Natural killer cell (primary cell): ENCODE results near the gene F13B. TPM values are rescaled to one million over a fixed set of nuclear protein-coding genes. Genes with fewer than 3 reads are reported as not detected.
"Not testable (repeated sequence)": the region's sequence is repeated elsewhere in the genome, so short reads cannot be mapped to it uniquely, and the experiment has no call there.

Experiments
- ATAC-seq, 3 donors: fragments of 150-1000 bp in 2 of 3; fragments of 200-7000 bp in 1 of 3; cut with Tn5 transposase; 1 replicate in 1 of 3; 2 replicates in 2 of 3; pipeline ENCODE4 v1.10.0; 2021; ENCODE audit warnings: mild to moderate bottlenecking in 2 of 3, moderate library complexity in 2 of 3
- DNase-seq, 2 donors: peaks; one replicate each; pipeline versions ENCODE4 v3.0.0 to v3.0.0-alpha.2; 2013 to 2021; ENCODE audit warnings: mixed read lengths in 1 of 2
- H3K27ac ChIP-seq: one replicate; pipeline ENCODE4 v1.5.1; 2013; ENCODE audit warnings: mild to moderate bottlenecking, low read length
- H3K27me3 ChIP-seq: one replicate; pipeline ENCODE4 v1.6.1; 2013; ENCODE audit warnings: low read length; ENCODE audit not compliant: control insufficient read depth, insufficient read depth
- H3K36me3 ChIP-seq: one replicate; pipeline ENCODE4 v1.6.1; 2013; ENCODE audit warnings: low read length; ENCODE audit not compliant: control insufficient read depth, insufficient read depth
- H3K4me1 ChIP-seq: one replicate; pipeline ENCODE4 v1.6.1; 2013; ENCODE audit warnings: low read length; ENCODE audit not compliant: control insufficient read depth, insufficient read depth
- H3K4me3 ChIP-seq: one replicate; pipeline ENCODE4 v1.5.1; 2013; ENCODE audit warnings: low read length
- H3K9me3 ChIP-seq: one replicate; pipeline ENCODE4 v1.6.1; 2013; ENCODE audit warnings: low read length; ENCODE audit not compliant: control insufficient read depth, insufficient read depth
- H3K27ac Mint-ChIP-seq, 2 donors: one replicate each; pipeline ENCODE4 v1.8.0; 2022; ENCODE audit warnings: mild to moderate bottlenecking in 2 of 2, mixed read lengths in 2 of 2, moderate library complexity in 1 of 2
- H3K27me3 Mint-ChIP-seq, 2 donors: one replicate each; pipeline ENCODE4 v1.8.0; 2022; ENCODE audit warnings: low read depth in 2 of 2, mixed read lengths in 2 of 2
- H3K36me3 Mint-ChIP-seq: one replicate; pipeline ENCODE4 v1.8.0; 2022; ENCODE audit warnings: mixed read lengths
- H3K4me1 Mint-ChIP-seq, 2 donors: one replicate each; pipeline ENCODE4 v1.8.0; 2022; ENCODE audit warnings: mixed read lengths in 2 of 2
- H3K4me3 Mint-ChIP-seq: one replicate; pipeline ENCODE4 v1.8.0; 2022; ENCODE audit warnings: mild to moderate bottlenecking, moderate library complexity, mixed read lengths
- H3K9me3 Mint-ChIP-seq, 2 donors: one replicate each; pipeline ENCODE4 v1.8.0; 2022; ENCODE audit warnings: mixed read lengths in 2 of 2
- CTCF ChIP-seq: fragments of 200-600 bp; IDR thresholded peaks from one replicate; pipeline ENCODE4 v1.8.0; 2022; ENCODE audit warnings: antibody characterized with exemption
- WGBS: methylation state at CpG from one replicate; pipeline ENCODE4 v1.1.7; 2013; ENCODE audit warnings: missing lambda C conversion rate; ENCODE audit not compliant: insufficient coverage; 5-methylcytosine and 5-hydroxymethylcytosine counted together
- intact Hi-C: fragments of 100-400 bp; cut with micrococcal nuclease; formaldehyde crosslinking; loops from one replicate; pipeline ENCODE4 v1.14.2; 2022
- total RNA-seq, 4 donors: library from RNA; stranded (reverse); fragments of 120-200 nt in 1 of 4; gene quantifications; one replicate each; pipeline versions ENCODE4 v1.2.3 to v1.2.4, GENCODE V29; 2013 to 2022

The F13B gene
- total RNA-seq, 3 donors from 2014 or later (not counting 1 experiment from before 2014, with no cell fraction given), result not detected

GRCh38 chr1:197003132-197003531, 63.9 kb downstream of the F13B start:
- DNase-seq, result no peak
- ATAC-seq, result no peak
- Histone ChIP-seq H3K4me3 (no peak overlapping the region), H3K36me3 (no peaks in the 10 kb centered on the region), H3K27ac (no peak overlapping the region), H3K27me3 (no peaks in the 10 kb centered on the region), H3K4me1 (no peaks in the 10 kb centered on the region), H3K9me3 (no peaks in the 10 kb centered on the region)
- no peaks in the 10 kb centered on the region for H3K4me1 Mint-ChIP-seq
- no peak overlapping the region for H3K4me3 Mint-ChIP-seq
- intact Hi-C loops, result no loop called here
- no peaks in the 10 kb centered on the region for H3K27me3 Mint-ChIP-seq
- 65% methylated on average over 2 of the region's 2 CpGs for WGBS
- no peak overlapping the region for H3K27ac Mint-ChIP-seq
- no peak for TF ChIP-seq CTCF
- peaks cover 0 to 3% of the 10 kb centered on the region in 2 donors for H3K9me3 Mint-ChIP-seq
- H3K36me3 Mint-ChIP-seq, result no peaks in the 10 kb centered on the region

GRCh38 chr1:197001828-197002227, 65.2 kb downstream of the F13B start:
- H3K27me3 ChIP-seq, result no peaks in the 10 kb centered on the region
- H3K36me3 ChIP-seq, result no peaks in the 10 kb centered on the region
- H3K27ac ChIP-seq, result no peak overlapping the region
- ATAC-seq (no peak), DNase-seq (no peak)
- no peaks in the 10 kb centered on the region for H3K9me3 ChIP-seq
- H3K27me3 Mint-ChIP-seq, result no peaks in the 10 kb centered on the region
- intact Hi-C loops, result no loop called here
- H3K36me3 Mint-ChIP-seq, result no peaks in the 10 kb centered on the region
- H3K4me3 ChIP-seq, result no peak overlapping the region
- no peak for TF ChIP-seq CTCF
- H3K4me3 Mint-ChIP-seq, result no peak overlapping the region
- H3K27ac Mint-ChIP-seq, result no peak overlapping the region
- no peaks in the 10 kb centered on the region for H3K4me1 ChIP-seq
- peaks cover 0 to 3% of the 10 kb centered on the region in 2 donors for H3K9me3 Mint-ChIP-seq
- 73% methylated on average over 1 of the region's 2 CpGs for WGBS
- H3K4me1 Mint-ChIP-seq, result no peaks in the 10 kb centered on the region

GRCh38 chr1:196997423-196997822, 69.6 kb downstream of the F13B start:
- ATAC-seq, result no peak
- no peak for TF ChIP-seq CTCF
- no peaks in the 10 kb centered on the region for H3K27me3 ChIP-seq
- H3K36me3 Mint-ChIP-seq, result no peaks in the 10 kb centered on the region
- H3K27ac ChIP-seq, result no peak overlapping the region
- intact Hi-C loops, result no loop called here
- no peak for DNase-seq
- H3K36me3 ChIP-seq, result no peaks in the 10 kb centered on the region
- peaks cover 2% of the 10 kb centered on the region in 2 donors for H3K9me3 Mint-ChIP-seq
- no peaks in the 10 kb centered on the region for H3K27me3 Mint-ChIP-seq
- no peak overlapping the region for H3K27ac Mint-ChIP-seq
- H3K4me3 ChIP-seq, result no peak overlapping the region
- no peaks in the 10 kb centered on the region for H3K9me3 ChIP-seq
- no peak overlapping the region for H3K4me3 Mint-ChIP-seq
- H3K4me1 ChIP-seq, result no peaks in the 10 kb centered on the region
- H3K4me1 Mint-ChIP-seq, result no peaks in the 10 kb centered on the region
- no CpG with 5 or more reads among the region's 1 CpG for WGBS

- ATAC-seq (no peak), DNase-seq (no peak)
- H3K27ac ChIP-seq, result no peak overlapping the region
- H3K9me3 ChIP-seq, result no peaks in the 10 kb centered on the region
- no peaks in the 10 kb centered on the region for H3K4me1 ChIP-seq
- Mint-ChIP-seq H3K36me3 (no peaks in the 10 kb centered on the region), H3K4me1 (no peaks in the 10 kb centered on the region), H3K4me3 (no peak overlapping the region), H3K9me3 (peaks cover 6 to 10% of the 10 kb centered on the region in 2 donors), H3K27ac (no peak overlapping the region), H3K27me3 (no peaks in the 10 kb centered on the region)
- WGBS, result 71% methylated on average over 1 of the region's 2 CpGs
- no peak overlapping the region for H3K4me3 ChIP-seq
- intact Hi-C loops, result no loop called here
- no peak for TF ChIP-seq CTCF
- no peaks in the 10 kb centered on the region for H3K36me3 ChIP-seq
- no peaks in the 10 kb centered on the region for H3K27me3 ChIP-seq
Observed at GRCh38 chr1:196993916-196994315, 73.1 kb downstream of the F13B start.

GRCh38 chr1:196991919-196992651, 75.0 kb downstream of the F13B start:
- WGBS, result 71% methylated on average over 8 of the region's 11 CpGs
- H3K4me3 Mint-ChIP-seq, H3K4me3 ChIP-seq, ATAC-seq, intact Hi-C loops, DNase-seq, H3K27ac Mint-ChIP-seq, H3K4me1 ChIP-seq, H3K27me3 ChIP-seq, H3K36me3 ChIP-seq, H3K36me3 Mint-ChIP-seq, H3K9me3 ChIP-seq, H3K27me3 Mint-ChIP-seq, H3K9me3 Mint-ChIP-seq, H3K27ac ChIP-seq, H3K4me1 Mint-ChIP-seq: not testable (repeated sequence)
